Thyroid gland (tissue), 4 donors: ENCODE measurements around the gene IL4I1. TPM values are rescaled to one million over a fixed set of nuclear protein-coding genes. Genes with fewer than 3 reads are reported as not detected.

Source experiments
- DNase-seq, 2 donors: peaks; one replicate each; pipeline ENCODE4 v3.0.0-alpha.2; 2019
- H3K27ac ChIP-seq, 3 donors: fragments of 200-600 bp; sonication (generic); 1 replicate in 2 of 3; 2 replicates in 1 of 3; pipeline ENCODE4 v1.5.1; 2016 to 2019; ENCODE audit warnings: mild to moderate bottlenecking in 1 of 3, moderate library complexity in 1 of 3
- H3K27me3 ChIP-seq: fragments of 200-600 bp; sonication (generic); one replicate; pipeline ENCODE4 v1.5.1; 2019
- H3K36me3 ChIP-seq, 2 donors: fragments of 200-600 bp; sonication (generic); one replicate each; pipeline ENCODE4 v1.5.1; 2016 to 2019
- H3K4me1 ChIP-seq, 2 donors: fragments of 200-600 bp; sonication (generic); one replicate each; pipeline ENCODE4 v1.5.1; 2017 to 2019
- H3K4me3 ChIP-seq, 3 donors: fragments of 200-600 bp; sonication (generic); replicated peaks in 1 of 3; 1 replicate in 2 of 3; 2 replicates in 1 of 3; pipeline ENCODE4 v1.5.1; 2016; ENCODE audit warnings: mild to moderate bottlenecking in 1 of 3
- H3K9me3 ChIP-seq: fragments of 200-600 bp; sonication (generic); one replicate; pipeline ENCODE4 v1.5.1; 2017
- CTCF ChIP-seq, 6 experiments: fragments of 200-600 bp in 3 of 6; fragments of 450-650 bp in 3 of 6; sonication (generic) in 3 of 6; IDR thresholded peaks; one replicate each; pipeline ENCODE4 v1.5.1; 2016 to 2019; ENCODE audit warnings: antibody characterized with exemption in 6 of 6, mild to moderate bottlenecking in 2 of 6, inconsistent platforms in 1 of 6, moderate library complexity in 1 of 6
- POLR2A ChIP-seq, 2 donors: fragments of 450-650 bp; IDR thresholded peaks; one replicate each; pipeline ENCODE4 v1.6.1; 2017; ENCODE audit warnings: antibody characterized with exemption in 2 of 2, mild to moderate bottlenecking in 2 of 2, moderate library complexity in 1 of 2
- WGBS, 2 donors: methylation state at CpG; one replicate each; pipeline ENCODE4 v1.1.5; 2017; 5-methylcytosine and 5-hydroxymethylcytosine counted together
- intact Hi-C: fragments of 100-400 bp; cut with DNase I; formaldehyde crosslinking; loops from one replicate; pipeline ENCODE4 v1.15.1; 2023
- total RNA-seq, 4 donors: library from RNA; depleted of rRNA; stranded (reverse); fragments of >200 nt; gene quantifications; one replicate each; pipeline ENCODE4 v1.2.3, GENCODE V29; 2016

Gene IL4I1
- total RNA-seq, 4 donors from 2014 or later: 0.83 TPM; not detected in 3

GRCh38 chr19:49938662-49939061, 42.0 kb upstream of the IL4I1 start:
- DNase-seq: no peak
- no peak overlapping the region for H3K27ac ChIP-seq
- H3K36me3 ChIP-seq: no peaks in the 10 kb centered on the region
- peaks cover 4 to 5% of the 10 kb centered on the region in 2 donors for H3K4me1 ChIP-seq
- H3K27me3 ChIP-seq: no peaks in the 10 kb centered on the region
- H3K9me3 ChIP-seq: no peaks in the 10 kb centered on the region
- 56 to 79% methylated on average over 4 of the region's 4 CpGs for WGBS, 2 donors
- intact Hi-C loops: loop anchor here (2.0 kb wide), 1 partner anchor 46 kb away; no protein-coding TSS in a partner anchor
- no peak for TF ChIP-seq POLR2A (IDR thresholded peaks at IDR 0.05)
- no peak for TF ChIP-seq CTCF (IDR thresholded peaks at IDR 0.05)
- no peak overlapping the region for H3K4me3 ChIP-seq

- DNase-seq: peak; percentile 69 to 78
- no peak overlapping the region for H3K27ac ChIP-seq
- intact Hi-C loops: loop anchor here (2.0 kb wide), 1 partner anchor 47 kb away; no protein-coding TSS in a partner anchor
These were observed 41.2 kb upstream of the IL4I1 start for GRCh38 chr19:49937750-49938381.

GRCh38 chr19:49936549-49936948, 39.9 kb upstream of the IL4I1 start:
- DNase-seq: no peak
- TF ChIP-seq POLR2A (IDR thresholded peaks at IDR 0.05): no peak
- TF ChIP-seq CTCF (IDR thresholded peaks at IDR 0.05): no peak
- Histone ChIP-seq H3K4me1 (peaks cover 4 to 5% of the 10 kb centered on the region in 2 donors), H3K4me3 (no peak overlapping the region), H3K27me3 (no peaks in the 10 kb centered on the region), H3K27ac (no peak overlapping the region), H3K36me3 (no peaks in the 10 kb centered on the region), H3K9me3 (no peaks in the 10 kb centered on the region)
- intact Hi-C loops: no loop called here
- WGBS, 2 donors: 62 to 75% methylated on average over 5 of the region's 5 CpGs

More at GRCh38 chr19:49937750-49938381, 41.2 kb upstream of the IL4I1 start:
- H3K27me3 ChIP-seq: no peaks in the 10 kb centered on the region
- H3K4me1 ChIP-seq: peaks cover 4 to 5% of the 10 kb centered on the region in 2 donors
- H3K4me3 ChIP-seq: no peak overlapping the region
- TF ChIP-seq CTCF (IDR thresholded peaks at IDR 0.05) (peak; percentile 91 to 97 (median 94)), POLR2A (IDR thresholded peaks at IDR 0.05) (no peak)
- no peaks in the 10 kb centered on the region for H3K9me3 ChIP-seq
- 16 to 22% methylated on average over 24 to 32 of the region's 35 CpGs for WGBS, 2 donors
- no peaks in the 10 kb centered on the region for H3K36me3 ChIP-seq

- Histone ChIP-seq H3K27ac (no peak overlapping the region), H3K36me3 (no peaks in the 10 kb centered on the region), H3K27me3 (no peaks in the 10 kb centered on the region), H3K9me3 (no peaks in the 10 kb centered on the region), H3K4me3 (no peak overlapping the region), H3K4me1 (peaks cover 4 to 14% of the 10 kb centered on the region in 2 donors)
- intact Hi-C loops: no loop called here
- no peak for DNase-seq
- WGBS, 2 donors: 92 to 96% methylated on average over 8 of the region's 8 CpGs
- TF ChIP-seq CTCF (IDR thresholded peaks at IDR 0.05): no peak
- no peak for TF ChIP-seq POLR2A (IDR thresholded peaks at IDR 0.05)
These were observed 37.0 kb upstream of the IL4I1 start for GRCh38 chr19:49933643-49934042.

GRCh38 chr19:49932731-49933131, 36.0 kb upstream of the IL4I1 start:
- 93 to 94% methylated on average over 25 of the region's 25 CpGs for WGBS, 2 donors
- peaks cover under 1 to 13% of the 10 kb centered on the region in 2 donors for H3K4me1 ChIP-seq
- TF ChIP-seq CTCF (IDR thresholded peaks at IDR 0.05): no peak
- TF ChIP-seq POLR2A (IDR thresholded peaks at IDR 0.05): no peak
- H3K27ac ChIP-seq: no peak overlapping the region
- no peak for DNase-seq
- H3K4me3 ChIP-seq: no peak overlapping the region
- no peaks in the 10 kb centered on the region for H3K27me3 ChIP-seq
- H3K36me3 ChIP-seq: no peaks in the 10 kb centered on the region
- no peaks in the 10 kb centered on the region for H3K9me3 ChIP-seq
- intact Hi-C loops: no loop called here
